ENCODE results near the gene RANBP17.
A peak's percentile ranks its signal among the peaks of the same experiment; 100 is the strongest.

RANBP17 gene

GRCh38 chr5:171306781-171307591 is 445.2 kb downstream of the RANBP17 start:
- DNase-seq, result no peak

GRCh38 chr5:171307789-171308452 is 446.1 kb downstream of the RANBP17 start:
- DNase-seq, result no peak

DNA sequence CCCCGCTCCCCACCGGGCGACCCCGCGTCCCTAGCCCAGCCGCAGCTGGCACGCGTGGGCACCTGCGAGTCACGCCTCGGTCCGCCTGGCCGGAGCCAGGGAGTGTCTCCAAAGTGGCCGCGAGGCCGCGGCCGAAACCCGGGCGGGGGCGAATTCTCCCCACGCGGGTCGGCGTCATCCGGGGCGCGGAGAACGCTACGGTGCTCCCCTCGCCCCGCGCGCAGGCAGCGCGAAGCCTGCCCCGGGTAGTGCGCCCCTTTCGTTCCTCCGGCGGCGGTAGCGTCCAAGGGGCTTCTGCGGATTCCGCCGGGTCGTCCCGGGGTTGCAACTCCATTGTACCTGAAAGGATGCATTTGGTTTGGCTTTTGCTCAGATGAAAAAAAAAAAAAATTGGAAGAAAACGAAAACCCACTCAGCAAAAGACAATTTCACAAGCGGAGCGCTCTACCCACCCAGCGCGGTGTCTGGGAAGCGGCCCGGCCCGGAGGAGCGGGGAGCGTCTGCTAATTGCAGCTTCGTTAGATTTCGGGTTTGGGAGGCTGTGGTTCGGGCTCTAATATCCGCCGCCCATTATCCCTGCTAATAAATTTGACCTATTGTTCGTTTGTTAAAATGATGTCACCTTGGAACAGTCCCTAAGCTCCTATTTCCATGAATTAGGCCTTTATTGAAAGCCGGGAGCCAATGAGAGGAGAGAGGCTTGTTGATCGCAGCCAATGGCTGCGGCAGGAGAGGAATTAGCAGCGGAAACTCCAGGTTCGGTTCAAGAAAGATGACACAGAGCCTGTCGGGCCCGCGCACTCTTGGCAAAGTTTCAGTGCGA is 446.8 kb downstream of the RANBP17 start, which contains the start of gene TLX3:
TSS of gene TLX3 (plus strand) at position 796 of the 823 bp plus-strand sequence. CDS start 118 bp downstream, outside the sequence.
- no peak for DNase-seq

GRCh38 chr5:171309276-171310211 is 447.7 kb downstream of the RANBP17 start:
- no peak for DNase-seq

- DNase-seq, result peak; percentile 62
Observed at GRCh38 chr5:171310212-171310818, 448.5 kb downstream of the RANBP17 start.

- DNase-seq, result no peak
Observed at GRCh38 chr5:171310819-171311321, 449.1 kb downstream of the RANBP17 start.

GRCh38 chr5:171311322-171312077 is 449.7 kb downstream of the RANBP17 start:
- peak; percentile 41 for DNase-seq

DNA sequence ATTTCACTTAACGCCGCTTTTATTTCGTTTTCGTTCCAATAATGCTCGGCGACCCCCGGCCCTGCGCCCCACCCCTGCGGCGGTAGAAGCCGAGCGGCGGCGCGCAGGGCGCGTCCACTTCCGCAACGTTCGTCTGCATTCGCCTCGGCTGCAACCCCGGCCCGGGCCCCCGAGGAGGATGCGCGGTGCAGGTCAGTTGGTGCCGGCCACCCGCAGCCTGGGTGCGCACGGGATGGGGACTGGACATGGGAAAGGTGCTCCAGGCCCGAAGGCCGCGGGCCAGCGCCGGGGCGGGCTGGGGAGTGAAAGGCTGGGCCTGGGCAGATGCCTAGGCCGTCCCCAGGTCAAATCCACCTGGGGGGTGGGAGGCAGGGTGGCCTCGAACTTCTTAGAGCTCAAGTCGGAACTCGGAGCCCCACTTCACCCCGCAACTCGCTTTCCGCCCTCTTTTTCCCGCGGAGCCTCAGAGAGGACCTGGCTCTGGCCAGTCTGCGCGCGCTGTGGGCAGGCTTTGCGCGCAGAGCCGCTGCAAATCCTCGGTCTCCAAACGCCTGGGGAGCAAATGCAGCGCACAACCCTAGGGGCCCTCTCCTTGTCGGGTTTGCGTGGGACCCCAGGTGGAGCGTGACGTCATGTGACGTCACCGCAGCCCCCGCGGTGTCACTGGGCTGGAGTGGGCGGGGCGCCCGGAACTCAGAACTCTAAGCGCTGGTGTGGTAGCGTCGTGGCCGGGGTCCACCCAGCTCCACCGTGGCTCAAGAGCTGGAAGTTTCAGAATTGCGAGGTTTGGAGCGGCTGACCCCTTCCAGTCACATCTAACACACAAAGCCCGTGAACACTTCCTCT is 450.5 kb downstream of the RANBP17 start:
- DNase-seq, result no peak

GRCh38 chr5:171313481-171314206 is 451.8 kb downstream of the RANBP17 start:
- DNase-seq, result no peak

DNA sequence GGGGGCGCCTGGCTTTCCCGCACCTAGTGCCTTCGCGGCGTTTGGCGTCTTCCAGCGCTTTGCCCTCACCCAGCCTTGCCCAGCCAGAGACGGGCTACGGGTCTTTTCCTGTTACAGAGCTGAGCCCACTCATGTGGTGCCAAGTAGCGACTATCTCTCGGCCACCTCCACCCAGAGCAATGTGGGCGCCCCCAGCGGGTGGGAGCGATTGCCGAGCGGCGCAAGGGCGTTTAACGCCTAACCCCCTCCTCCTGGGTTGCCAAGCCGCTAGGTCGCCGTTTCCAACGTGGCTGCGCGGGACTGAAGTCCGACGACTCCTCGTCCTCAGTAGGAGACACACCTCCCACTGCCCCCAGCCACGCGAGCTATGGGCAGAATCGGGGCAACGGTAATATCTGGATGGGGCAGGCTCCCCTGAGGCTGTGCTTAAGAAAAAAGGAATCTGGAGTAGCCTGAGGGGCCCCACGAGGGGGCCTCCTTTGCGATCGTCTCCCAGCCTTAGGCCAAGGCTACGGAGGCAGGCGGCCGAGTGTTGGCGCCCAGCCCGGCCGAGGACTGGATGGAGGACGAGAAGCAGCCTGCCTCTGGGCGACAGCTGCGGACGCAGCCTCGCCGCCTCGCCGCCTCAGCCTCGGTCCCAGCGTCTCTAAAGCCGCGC is 453.0 kb downstream of the RANBP17 start:
- DNase-seq, result no peak

GRCh38 chr5:171315386-171315891 is 453.6 kb downstream of the RANBP17 start:
- no peak for DNase-seq

GRCh38 chr5:171315925-171316257 is 454.1 kb downstream of the RANBP17 start:
- no peak for DNase-seq

DNA sequence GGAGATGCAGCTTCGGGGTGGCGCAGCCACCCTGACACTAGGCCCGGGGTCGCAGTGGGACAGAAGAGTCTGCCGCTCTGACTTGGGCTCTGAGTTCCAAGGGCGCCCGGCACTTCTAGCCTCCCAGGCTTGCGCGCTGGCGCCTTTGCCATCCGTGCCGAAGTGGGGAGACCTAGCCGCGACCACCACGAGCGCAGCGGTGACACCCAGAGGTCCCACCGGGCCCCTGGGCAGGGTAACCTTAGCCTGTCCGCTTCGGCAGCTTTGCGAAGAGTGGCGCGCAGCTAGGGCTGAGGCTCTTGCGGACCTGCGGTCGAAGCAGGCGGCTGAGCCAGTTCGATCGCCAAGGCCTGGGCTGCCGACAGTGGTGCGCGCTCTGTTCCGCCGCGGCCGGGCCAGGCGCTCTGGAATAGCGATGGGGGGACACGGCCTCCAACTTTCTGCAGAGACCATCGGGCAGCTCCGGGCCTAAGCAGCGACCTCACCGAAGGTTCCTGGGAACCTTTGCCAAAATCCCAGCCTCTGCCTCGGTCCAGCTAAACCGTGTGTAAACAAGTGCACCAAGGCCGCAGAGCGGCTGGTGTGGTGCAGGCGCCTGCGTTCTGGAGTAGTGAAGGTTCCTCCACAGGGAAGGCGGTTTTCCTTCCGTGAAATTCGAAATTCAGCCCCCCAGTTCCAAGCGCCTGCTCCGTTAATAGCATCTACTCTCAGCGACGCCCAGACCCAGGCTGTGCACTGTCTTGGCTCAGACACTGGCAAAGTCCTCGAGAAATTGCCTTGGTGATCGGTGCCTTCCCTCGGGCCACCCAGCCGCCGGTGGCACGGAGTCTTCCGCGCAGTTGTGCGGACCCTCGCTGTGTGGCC is 454.7 kb downstream of the RANBP17 start:
- no peak for DNase-seq

DNA sequence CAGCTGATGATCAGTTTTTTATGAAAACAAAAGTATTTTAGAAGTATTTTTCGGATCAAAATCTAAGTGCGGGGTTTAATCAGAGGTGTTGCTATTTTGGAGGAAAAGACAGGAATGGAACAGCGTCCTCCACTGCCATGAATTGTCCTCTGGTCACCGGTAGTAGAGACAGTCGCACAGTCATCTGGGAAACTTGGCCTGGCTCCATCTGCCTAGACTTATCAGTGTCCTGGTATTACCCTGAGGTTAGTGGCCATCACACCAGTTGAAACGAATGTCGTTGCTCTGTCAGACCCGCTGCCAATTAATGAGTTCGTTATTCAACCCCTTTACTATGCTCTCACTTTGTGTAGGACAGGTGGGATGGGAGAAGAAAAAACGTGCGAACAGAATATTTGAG is 455.4 kb downstream of the RANBP17 start:
- DNase-seq, result no peak

DNA sequence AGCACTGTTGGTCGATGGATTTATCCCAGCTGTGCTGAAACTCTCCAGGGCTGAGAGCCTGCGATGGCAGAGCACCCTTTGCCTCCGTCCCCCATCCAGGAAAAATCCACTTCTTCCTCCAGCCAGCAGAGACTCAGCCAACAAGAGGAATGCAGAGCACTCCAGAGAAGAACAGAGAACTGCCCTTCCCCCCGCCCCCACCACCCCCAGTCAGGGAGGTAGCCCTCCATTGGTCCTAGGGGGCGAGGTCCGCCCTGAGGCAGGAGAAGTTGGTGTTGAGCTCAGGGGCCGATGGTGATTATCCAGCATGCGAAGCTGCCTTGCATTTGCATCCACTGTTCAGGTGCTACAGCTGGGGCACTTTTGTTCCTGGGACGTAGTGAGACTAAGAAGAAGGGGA is 456.2 kb downstream of the RANBP17 start:
- DNase-seq, result no peak

GRCh38 chr5:171321447-171321846 is 459.6 kb downstream of the RANBP17 start:
- no peak for DNase-seq

- DNase-seq, result no peak
Observed at GRCh38 chr5:171322527-171322926, 460.7 kb downstream of the RANBP17 start.

Data from activated CD4-positive, alpha-beta T cell treated with anti-CD3 and anti-CD28 coated beads for 48 hours (primary cell).